H9 (cell line): ENCODE data around the gene TGFBRAP1. TPM values are rescaled to one million over a fixed set of nuclear protein-coding genes. Genes with fewer than 3 reads are reported as not detected.

Experiments used
- DNase-seq: peaks from one replicate; pipeline ENCODE4 v3.0.0-alpha.2; 2017
- H2AFZ ChIP-seq: one replicate; pipeline ENCODE4 v1.6.1; 2013; ENCODE audit warnings: mild to moderate bottlenecking, low read length, control low read depth, moderate library complexity
- H2AK5ac ChIP-seq: 2 replicates; pipeline ENCODE4 v1.6.1; 2013; ENCODE audit warnings: low read length, control low read depth, mixed read lengths; ENCODE audit not compliant: insufficient read length
- H2BK120ac ChIP-seq: one replicate; pipeline ENCODE4 v1.6.1; 2013; ENCODE audit warnings: low read depth, mild to moderate bottlenecking, low read length, control low read depth, inconsistent platforms; ENCODE audit not compliant: poor library complexity, severe bottlenecking
- H2BK12ac ChIP-seq: 2 replicates; pipeline ENCODE4 v1.6.1; 2013; ENCODE audit warnings: low read length, control low read depth, mixed read lengths, low read depth; ENCODE audit not compliant: insufficient read length
- H2BK15ac ChIP-seq: 2 replicates; pipeline ENCODE4 v1.6.1; 2013; ENCODE audit warnings: low read depth, low read length, control low read depth
- H2BK20ac ChIP-seq: one replicate; pipeline ENCODE4 v1.6.1; 2013; ENCODE audit warnings: low read depth, mild to moderate bottlenecking, low read length, control low read depth, inconsistent platforms; ENCODE audit not compliant: poor library complexity, severe bottlenecking
- H2BK5ac ChIP-seq: 2 replicates; pipeline ENCODE4 v1.6.1; 2013; ENCODE audit warnings: low read length, control low read depth, mixed read lengths; ENCODE audit not compliant: insufficient read length
- H3K14ac ChIP-seq: 2 replicates; pipeline ENCODE4 v1.6.1; 2013; ENCODE audit warnings: low read length, control low read depth; ENCODE audit not compliant: insufficient read depth
- H3K18ac ChIP-seq: 2 replicates; pipeline ENCODE4 v1.6.1; 2013; ENCODE audit warnings: low read depth, mild to moderate bottlenecking, mixed read lengths, low read length, control low read depth; ENCODE audit not compliant: insufficient read length
- H3K23ac ChIP-seq: 2 replicates; pipeline ENCODE4 v1.6.1; 2013; ENCODE audit warnings: low read length, control low read depth, mixed read lengths, low read depth; ENCODE audit not compliant: insufficient read length
- H3K23me2 ChIP-seq: 2 replicates; pipeline ENCODE4 v1.6.1; 2013; ENCODE audit warnings: low read depth, mild to moderate bottlenecking, mixed read lengths, low read length, control low read depth; ENCODE audit not compliant: insufficient read length, poor library complexity, severe bottlenecking
- H3K27ac ChIP-seq: 2 replicates; pipeline ENCODE4 v1.5.1; 2013; ENCODE audit warnings: low read length, control low read depth, mixed read lengths, low read depth; ENCODE audit not compliant: insufficient read length
- H3K27me3 ChIP-seq: 2 replicates; pipeline ENCODE4 v1.6.1; 2013; ENCODE audit warnings: low read length, control low read depth, inconsistent platforms; ENCODE audit not compliant: insufficient read depth
- H3K4ac ChIP-seq: 2 replicates; pipeline ENCODE4 v1.6.1; 2013; ENCODE audit warnings: low read depth, mild to moderate bottlenecking, control low read depth, inconsistent platforms, low read length, moderate library complexity
- H3K4me1 ChIP-seq: 2 replicates; pipeline ENCODE4 v1.6.1; 2013; ENCODE audit warnings: low read length, control low read depth, inconsistent platforms; ENCODE audit not compliant: insufficient read depth
- H3K4me2 ChIP-seq: 2 replicates; pipeline ENCODE4 v1.6.1; 2013; ENCODE audit warnings: low read length, control low read depth, mixed read lengths; ENCODE audit not compliant: insufficient read length, insufficient read depth
- H3K56ac ChIP-seq: 2 replicates; pipeline ENCODE4 v1.6.1; 2013; ENCODE audit warnings: low read depth, mild to moderate bottlenecking, mixed read lengths, low read length, control low read depth; ENCODE audit not compliant: insufficient read length
- H3K79me1 ChIP-seq: 2 replicates; pipeline ENCODE4 v1.6.1; 2013; ENCODE audit warnings: low read depth, mild to moderate bottlenecking, moderate library complexity, low read length, control low read depth, inconsistent platforms; ENCODE audit not compliant: insufficient read depth, poor library complexity, severe bottlenecking
- H3K79me2 ChIP-seq: 2 replicates; pipeline ENCODE4 v1.6.1; 2013; ENCODE audit warnings: low read length, control low read depth, inconsistent platforms; ENCODE audit not compliant: insufficient read depth
- H3K9ac ChIP-seq: 2 replicates; pipeline ENCODE4 v1.6.1; 2013; ENCODE audit warnings: low read length, control low read depth, mixed read lengths; ENCODE audit not compliant: insufficient read length; ENCODE audit errors: extremely low read depth
- H3K9me3 ChIP-seq: one replicate; pipeline ENCODE4 v1.6.1; 2013; ENCODE audit warnings: low read depth, low read length, inconsistent platforms; ENCODE audit not compliant: control insufficient read depth
- H3T11ph ChIP-seq: one replicate; pipeline ENCODE4 v1.6.1; 2013; ENCODE audit warnings: mild to moderate bottlenecking, low read length, control low read depth, inconsistent platforms
- H4K20me1 ChIP-seq: one replicate; pipeline ENCODE4 v1.6.1; 2013; ENCODE audit not compliant: control insufficient read depth, insufficient read length, insufficient read depth
- H4K5ac ChIP-seq: 2 replicates; pipeline ENCODE4 v1.6.1; 2013; ENCODE audit warnings: low read depth, mild to moderate bottlenecking, mixed read lengths, low read length, control low read depth; ENCODE audit not compliant: insufficient read length
- H4K8ac ChIP-seq: replicated peaks from 2 replicates; pipeline ENCODE4 v1.6.1; 2013; ENCODE audit warnings: low read length, control low read depth, mixed read lengths, low read depth; ENCODE audit not compliant: insufficient read length
- H4K91ac ChIP-seq: 2 replicates; pipeline ENCODE4 v1.6.1; 2013; ENCODE audit warnings: low read depth, mild to moderate bottlenecking, moderate library complexity, mixed read lengths, low read length, control low read depth; ENCODE audit not compliant: insufficient read length
- H3K27ac Mint-ChIP-seq, 3 experiments: 2 replicates in 2 of 3; 3 replicates in 1 of 3; pipeline ENCODE4 v1.8.0; 2020 to 2021; ENCODE audit warnings: mixed read lengths in 3 of 3, mild to moderate bottlenecking in 1 of 3, moderate library complexity in 1 of 3
- H3K27me3 Mint-ChIP-seq: 2 replicates; pipeline ENCODE4 v1.8.0; 2021; ENCODE audit warnings: low read depth, mild to moderate bottlenecking, moderate library complexity, mixed read lengths
- H3K36me3 Mint-ChIP-seq, 3 experiments: 2 replicates in 2 of 3; 3 replicates in 1 of 3; pipeline ENCODE4 v1.8.0; 2020 to 2021; ENCODE audit warnings: low read depth in 3 of 3, mixed read lengths in 3 of 3; ENCODE audit not compliant: insufficient read depth in 1 of 3
- H3K4me1 Mint-ChIP-seq, 2 experiments: 2 replicates each; pipeline ENCODE4 v1.8.0; 2020; ENCODE audit warnings: mixed read lengths in 2 of 2
- H3K4me3 Mint-ChIP-seq, 2 experiments: 2 replicates in 1 of 2; 3 replicates in 1 of 2; pipeline ENCODE4 v1.8.0; 2020 to 2021; ENCODE audit warnings: mild to moderate bottlenecking in 2 of 2, mixed read lengths in 2 of 2, moderate library complexity in 1 of 2
- H3K9me3 Mint-ChIP-seq, 2 experiments: 2 replicates in 1 of 2; 3 replicates in 1 of 2; pipeline ENCODE4 v1.8.0; 2020; ENCODE audit warnings: mild to moderate bottlenecking in 2 of 2, mixed read lengths in 2 of 2, moderate library complexity in 1 of 2
- WGBS: extraction: QIAGEN DNeasy Blood & Tissue Kit; methylation state at CpG from one replicate; pipeline ENCODE4 v1.1.7; 2013; ENCODE audit warnings: missing lambda C conversion rate, low lambda C conversion rate, mixed read lengths; ENCODE audit not compliant: insufficient read length; ENCODE audit errors: extremely low coverage; 5-methylcytosine and 5-hydroxymethylcytosine counted together
- total RNA-seq: library from RNA; stranded (reverse); gene quantifications from 2 replicates; pipeline ENCODE4 v1.2.1, GENCODE V29; 2021
- TF ChIP-seq, protein P1 (sequence below): fragments of 200-600 bp; sonication (generic); conservative IDR thresholded peaks from 3 replicates; pipeline ENCODE4 v1.8.0; 2021; ENCODE audit warnings: antibody characterized with exemption, mild to moderate bottlenecking

The TGFBRAP1 gene
- total RNA-seq, 1 experiment from 2014 or later = 23.6 TPM

DNA sequence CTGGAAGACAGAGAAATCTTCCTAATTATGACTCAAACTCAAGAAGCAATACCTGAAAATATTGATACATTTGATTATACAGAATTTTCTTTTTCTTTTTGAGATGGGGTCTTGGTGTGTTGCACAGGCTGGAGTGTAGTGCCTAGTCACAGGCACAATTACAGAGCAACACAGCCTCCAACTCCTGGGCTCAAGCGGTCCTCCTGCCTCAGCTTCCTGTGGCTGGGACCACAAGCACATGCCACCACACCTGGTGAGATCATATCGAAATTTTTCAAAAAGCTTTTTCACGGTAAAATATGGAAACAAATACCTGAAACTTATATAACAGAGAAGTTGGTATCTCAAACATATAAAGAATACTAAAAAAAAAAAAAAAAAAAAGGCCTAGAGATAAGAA, 27.9 kb downstream of the TGFBRAP1 start:
- no peak overlapping the region for H2BK15ac ChIP-seq
- H4K8ac ChIP-seq = no peak overlapping the region
- no peak overlapping the region for H3K27ac ChIP-seq
- no peaks in the 10 kb centered on the region for H4K20me1 ChIP-seq
- H2AFZ ChIP-seq = no peak overlapping the region
- Mint-ChIP-seq H3K27ac (no peak overlapping the region), H3K27me3 (no peaks in the 10 kb centered on the region; the same call in 1 of the 2 replicates), H3K36me3 (peaks cover 3 to 22% (median 20%) of the 10 kb centered on the region in 3 experiments; a peak in 5 of 7 replicates), H3K4me1 (no peaks in the 10 kb centered on the region), H3K4me3 (no peak overlapping the region), H3K9me3 (no peaks in the 10 kb centered on the region)
- H3K23ac ChIP-seq = no peak overlapping the region
- H3K9me3 ChIP-seq = no peaks in the 10 kb centered on the region
- no peak overlapping the region for H3K4me2 ChIP-seq
- H3K14ac ChIP-seq = no peak overlapping the region
- H3K79me1 ChIP-seq = no peaks in the 10 kb centered on the region
- H3K79me2 ChIP-seq = no peaks in the 10 kb centered on the region
- no peak overlapping the region for H3K18ac ChIP-seq
- no peak overlapping the region for H2BK20ac ChIP-seq
- no peak overlapping the region for H2BK5ac ChIP-seq
- H3K4me1 ChIP-seq = no peaks in the 10 kb centered on the region
- no peaks in the 10 kb centered on the region for H3K27me3 ChIP-seq
- TF ChIP-seq, protein P1, sequence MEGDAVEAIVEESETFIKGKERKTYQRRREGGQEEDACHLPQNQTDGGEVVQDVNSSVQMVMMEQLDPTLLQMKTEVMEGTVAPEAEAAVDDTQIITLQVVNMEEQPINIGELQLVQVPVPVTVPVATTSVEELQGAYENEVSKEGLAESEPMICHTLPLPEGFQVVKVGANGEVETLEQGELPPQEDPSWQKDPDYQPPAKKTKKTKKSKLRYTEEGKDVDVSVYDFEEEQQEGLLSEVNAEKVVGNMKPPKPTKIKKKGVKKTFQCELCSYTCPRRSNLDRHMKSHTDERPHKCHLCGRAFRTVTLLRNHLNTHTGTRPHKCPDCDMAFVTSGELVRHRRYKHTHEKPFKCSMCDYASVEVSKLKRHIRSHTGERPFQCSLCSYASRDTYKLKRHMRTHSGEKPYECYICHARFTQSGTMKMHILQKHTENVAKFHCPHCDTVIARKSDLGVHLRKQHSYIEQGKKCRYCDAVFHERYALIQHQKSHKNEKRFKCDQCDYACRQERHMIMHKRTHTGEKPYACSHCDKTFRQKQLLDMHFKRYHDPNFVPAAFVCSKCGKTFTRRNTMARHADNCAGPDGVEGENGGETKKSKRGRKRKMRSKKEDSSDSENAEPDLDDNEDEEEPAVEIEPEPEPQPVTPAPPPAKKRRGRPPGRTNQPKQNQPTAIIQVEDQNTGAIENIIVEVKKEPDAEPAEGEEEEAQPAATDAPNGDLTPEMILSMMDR = no peak
- no peak for DNase-seq
- H3K4ac ChIP-seq = no peak overlapping the region
- H3K9ac ChIP-seq = no peak overlapping the region
- no peak overlapping the region for H2BK12ac ChIP-seq
- H3K23me2 ChIP-seq = no peaks in the 10 kb centered on the region
- H3T11ph ChIP-seq = no peak overlapping the region
- H2BK120ac ChIP-seq = no peak overlapping the region
- H2AK5ac ChIP-seq = no peak overlapping the region
- no peak overlapping the region for H4K91ac ChIP-seq
- no peak overlapping the region for H3K56ac ChIP-seq
- H4K5ac ChIP-seq = no peak overlapping the region
- no CpG with 5 or more reads among the region's 3 CpGs for WGBS
